HepG2 (cell line): Measurements from ENCODE around the gene FITM1. TPM values are rescaled to one million over a fixed set of nuclear protein-coding genes. Genes with fewer than 3 reads are reported as not detected.

ENCODE experiments used
- ATF1 ChIP-seq: IDR thresholded peaks from 2 replicates; pipeline ENCODE4 v1.6.1; 2016; ENCODE audit warnings: mild to moderate bottlenecking, control low read depth
- ATF7-NPFF ChIP-seq: sonication (generic); formaldehyde crosslinking; IDR thresholded peaks from 2 replicates; pipeline ENCODE4 v1.8.1; 2023; ENCODE audit warnings: mild to moderate bottlenecking, low read depth, missing genetic modification reagents, moderate library complexity
- CHD2 ChIP-seq: IDR thresholded peaks from 2 replicates; pipeline ENCODE4 v1.6.1; 2011; ENCODE audit warnings: low read depth, low read length, improper control_type of control experiment
- DMAP1 ChIP-seq: IDR thresholded peaks from 2 replicates; pipeline ENCODE4 v1.6.1; 2016
- ELF3 ChIP-seq: IDR thresholded peaks from 2 replicates; pipeline ENCODE4 v1.6.1; 2016; ENCODE audit warnings: missing genetic modification reagents, missing compliant biosample characterization
- FOXP1 ChIP-seq, 2 experiments: fragments of 450-650 bp in 1 of 2; IDR thresholded peaks; 2 replicates each; pipeline ENCODE4 v1.6.1; 2017 to 2018; ENCODE audit warnings: antibody characterized with exemption in 1 of 2
- GLI4 ChIP-seq: sonication (generic); formaldehyde crosslinking; IDR thresholded peaks from 2 replicates; pipeline ENCODE4 v1.5.1; 2020; ENCODE audit warnings: missing genetic modification reagents, mild to moderate bottlenecking, moderate library complexity, borderline replicate concordance
- IRF9 ChIP-seq: sonication (generic); formaldehyde crosslinking; IDR thresholded peaks from 2 replicates; pipeline ENCODE4 v1.8.0; 2022; ENCODE audit warnings: missing genetic modification reagents, mild to moderate bottlenecking, borderline replicate concordance
- NFAT5 ChIP-seq: sonication (generic); formaldehyde crosslinking; IDR thresholded peaks from 2 replicates; pipeline ENCODE4 v1.4.0; 2020; ENCODE audit warnings: missing genetic modification reagents
- NFATC3 ChIP-seq: sonication (generic); formaldehyde crosslinking; IDR thresholded peaks from 2 replicates; pipeline ENCODE4 v1.5.1; 2020; ENCODE audit warnings: mild to moderate bottlenecking, missing genetic modification reagents
- RBAK ChIP-seq: sonication (generic); formaldehyde crosslinking; IDR thresholded peaks from 2 replicates; pipeline ENCODE4 v1.5.1; 2020; ENCODE audit warnings: mild to moderate bottlenecking, missing genetic modification reagents
- SUZ12 ChIP-seq: fragments of 150-350 bp; IDR thresholded peaks from 2 replicates; pipeline ENCODE4 v1.6.1; 2014; ENCODE audit warnings: low read depth, low read length
- ZFAT ChIP-seq: sonication (generic); formaldehyde crosslinking; conservative IDR thresholded peaks from 2 replicates; pipeline ENCODE4 v1.8.1; 2023; ENCODE audit warnings: missing genetic modification reagents, inconsistent platforms
- ZFP36L1 ChIP-seq: sonication (generic); formaldehyde crosslinking; IDR thresholded peaks from 2 replicates; pipeline ENCODE4 v1.8.0; 2022; ENCODE audit warnings: mild to moderate bottlenecking, missing genetic modification reagents, moderate library complexity
- ZNF136 ChIP-seq: sonication (generic); formaldehyde crosslinking; IDR thresholded peaks from 2 replicates; pipeline ENCODE4 v1.8.1; 2022; ENCODE audit warnings: low read depth, mild to moderate bottlenecking, moderate library complexity, missing genetic modification reagents
- ZNF138 ChIP-seq: sonication (generic); formaldehyde crosslinking; IDR thresholded peaks from 2 replicates; pipeline ENCODE4 v1.5.0; 2020; ENCODE audit warnings: mild to moderate bottlenecking, low read depth, missing genetic modification reagents
- ZNF292 ChIP-seq: sonication (generic); formaldehyde crosslinking; IDR thresholded peaks from 2 replicates; pipeline ENCODE4 v1.8.1; 2022; ENCODE audit warnings: mild to moderate bottlenecking, low read depth, missing genetic modification reagents, borderline replicate concordance
- ZNF597 ChIP-seq: sonication (generic); formaldehyde crosslinking; IDR thresholded peaks from 2 replicates; pipeline ENCODE4 v1.5.0; 2020; ENCODE audit warnings: missing genetic modification reagents
- ZNF816 ChIP-seq: sonication (generic); formaldehyde crosslinking; IDR thresholded peaks from 2 replicates; pipeline ENCODE4 v1.8.0; 2022; ENCODE audit warnings: missing genetic modification reagents, mild to moderate bottlenecking, borderline replicate concordance
- ZSCAN21 ChIP-seq: sonication (generic); formaldehyde crosslinking; IDR thresholded peaks from 2 replicates; pipeline ENCODE4 v1.8.0; 2022; ENCODE audit warnings: mild to moderate bottlenecking, missing genetic modification reagents, moderate library complexity, borderline replicate concordance
- polyA plus RNA-seq, 8 experiments: library from polyadenylated mRNA; depleted of rRNA in 3 of 8; stranded (reverse) in 7 of 8; unstranded in 1 of 8; fragments of >200 nt; fragmentation: Illumina TruSeq in 4 of 8; extraction: Trizol in 4 of 8; gene quantifications; 2 replicates each; pipeline versions ENCODE4 v1.2.1 to v1.2.3, GENCODE V29; 2011 to 2016; ENCODE audit warnings: low read depth in 4 of 8, missing spikeins in 1 of 8, mixed read lengths in 1 of 8; ENCODE audit not compliant: insufficient read depth in 1 of 8
- total RNA-seq, 5 experiments: library from RNA; depleted of rRNA; stranded (reverse); fragments of >200 nt; fragmentation: Illumina TruSeq; extraction: Trizol; gene quantifications; 2 replicates each; pipeline ENCODE4 v1.2.3, GENCODE V29; 2016; ENCODE audit warnings: low read depth in 1 of 5

Gene FITM1
- total and polyA plus RNA-seq, 2 of the 13 experiments (the other 11 are each of a cell fraction or from before 2014, with no cell fraction given) = 2.7 to 5.8 TPM

GRCh38 chr14:24146978-24147760 lies 16.7 kb downstream of the FITM1 start, which contains the start of gene RNF31 (continued):
- TF ChIP-seq ZSCAN21 (CRISPR knock-in tag) (peak; percentile 90), ZNF136 (CRISPR knock-in tag) (no peak), NFAT5 (CRISPR knock-in tag) (no peak; the same call in 1 of the 2 replicates), FOXP1 (IDR thresholded peaks at IDR 0.05) (no peak), FOXP1 (CRISPR knock-in tag; IDR thresholded peaks at IDR 0.05) (no peak), RBAK (no peak), ELF3 (CRISPR knock-in tag) (peak; percentile 93), GLI4 (CRISPR knock-in tag) (no peak), IRF9 (CRISPR knock-in tag) (peak; percentile 77; the same call in 1 of the 2 replicates), SUZ12 (no peak), ZFAT (CRISPR knock-in tag) (no peak), ATF7-NPFF (CRISPR knock-in tag) (peak; percentile 11; the same call in 1 of the 2 replicates), ZNF292 (CRISPR knock-in tag) (no peak; the same call in 1 of the 2 replicates), ZFP36L1 (CRISPR knock-in tag) (peak; percentile 94), ZNF816 (CRISPR knock-in tag) (no peak), ATF1 (CRISPR knock-in tag) (no peak), ZNF597 (CRISPR knock-in tag) (0 out of 2 replicates have a peak, but pooled peaks have one; percentile 88), DMAP1 (CRISPR knock-in tag) (no peak; the same call in none of the 2 replicates), ZNF138 (CRISPR knock-in tag) (peak; percentile 63; the same call in 1 of the 2 replicates), NFATC3 (no peak; the same call in 1 of the 2 replicates), CHD2 (no peak)
